ENCODE results near the gene FADS2.
A peak's percentile ranks its signal among the peaks of the same experiment; 100 is the strongest.
"Not testable (repeated sequence)": the region's sequence is repeated elsewhere in the genome, so short reads cannot be mapped to it uniquely, and the experiment has no call there.

FADS2 gene

DNA sequence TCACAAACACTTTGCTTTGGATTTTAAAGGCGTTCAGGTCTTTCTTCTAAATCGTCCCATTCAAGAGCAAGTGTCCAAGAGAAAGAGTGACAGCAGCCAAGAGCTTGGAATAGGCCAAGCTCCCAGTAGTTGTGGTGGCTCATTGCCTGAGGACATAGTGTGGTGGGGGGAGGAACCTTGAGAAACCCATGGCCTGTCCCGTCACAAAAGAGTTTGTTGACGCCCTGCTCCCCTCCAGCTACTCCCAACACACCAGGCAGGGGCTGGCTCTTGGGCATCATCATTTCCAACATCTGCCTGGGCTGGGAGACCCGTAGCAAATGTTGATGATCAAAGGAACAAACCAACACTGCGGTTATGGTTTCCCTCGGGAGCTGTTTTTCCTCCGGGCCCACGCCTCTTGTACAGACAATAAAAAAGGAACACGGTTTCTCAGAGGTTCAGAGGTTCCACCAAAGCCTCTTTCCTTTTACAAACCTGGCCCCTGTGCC is 42.5 kb downstream of the FADS2 start:
- peak; percentile 33 for DNase-seq

GRCh38 chr11:61871158-61871597 is 43.1 kb downstream of the FADS2 start:
- DNase-seq = peak; percentile 24

DNA sequence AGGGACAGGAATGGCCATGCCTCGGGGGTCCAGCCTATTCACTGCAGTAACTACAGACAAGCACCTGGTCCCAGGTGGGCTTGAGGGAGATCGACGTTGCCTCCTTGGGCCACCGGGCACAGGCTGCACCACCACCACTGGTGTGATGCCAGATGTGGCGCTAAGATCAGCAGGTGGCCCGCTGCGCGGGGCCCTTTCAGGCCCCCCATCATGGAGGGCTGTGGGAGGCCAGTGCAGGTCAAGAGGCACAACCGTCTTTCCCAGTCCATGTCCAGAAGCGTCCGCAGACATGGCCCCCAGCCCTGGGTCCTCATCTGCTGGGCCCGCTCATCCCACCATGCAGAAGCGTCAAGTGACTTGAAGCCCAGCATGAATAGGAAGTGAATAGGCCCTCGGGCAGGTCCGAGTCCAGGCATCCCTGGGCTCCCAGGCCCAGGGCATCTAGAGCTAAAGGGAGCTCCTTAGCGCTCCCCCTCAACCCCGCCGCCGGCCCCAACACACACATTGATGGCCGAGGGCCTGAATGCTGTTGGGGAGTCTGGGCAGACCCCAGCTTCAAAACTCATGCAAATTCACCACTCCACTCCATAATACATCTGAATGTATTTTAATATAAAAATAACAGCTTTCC is 45.0 kb downstream of the FADS2 start:
- no peak for DNase-seq

DNA sequence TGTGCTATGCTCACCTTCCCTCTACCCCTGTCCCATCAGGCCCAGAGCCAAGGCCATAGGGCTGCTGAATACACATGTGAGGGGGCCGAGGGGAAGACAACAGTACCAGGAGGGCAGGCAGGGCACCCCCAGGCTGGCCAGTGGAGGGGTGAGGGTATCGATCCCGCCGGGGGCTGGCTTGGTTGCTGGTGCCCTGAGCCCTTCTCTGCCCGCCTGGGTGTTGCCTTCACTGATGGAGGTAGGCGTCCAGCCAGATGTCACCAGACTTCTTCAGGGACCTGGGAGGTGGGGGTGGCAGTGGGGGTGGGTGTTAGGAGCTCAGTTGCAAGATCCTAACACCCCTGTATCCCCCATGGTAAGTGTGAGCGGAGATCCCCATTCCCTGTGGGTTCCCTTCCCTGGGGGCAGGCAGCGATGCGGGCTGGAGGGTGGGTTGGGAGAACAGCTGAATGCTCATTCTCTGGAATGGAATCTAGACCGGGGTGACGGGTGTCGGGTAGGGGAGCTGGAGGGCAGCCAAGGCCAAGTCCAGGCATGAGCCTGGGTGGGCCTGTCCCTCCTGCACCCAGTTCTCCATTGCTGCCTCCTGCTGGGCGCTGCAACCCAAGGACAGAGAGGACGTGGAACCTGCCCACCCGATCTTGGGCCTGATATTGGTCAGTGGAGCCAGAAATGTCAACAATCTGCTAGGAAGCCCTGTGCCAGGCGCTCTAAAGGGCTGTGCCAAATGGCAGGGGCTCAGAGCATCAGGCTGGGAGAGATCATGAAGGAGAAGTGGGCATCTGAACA is 45.7 kb downstream of the FADS2 start:
- DNase-seq = no peak

- DNase-seq = no peak
Observed at GRCh38 chr11:61874377-61874809, 46.3 kb downstream of the FADS2 start.

DNA sequence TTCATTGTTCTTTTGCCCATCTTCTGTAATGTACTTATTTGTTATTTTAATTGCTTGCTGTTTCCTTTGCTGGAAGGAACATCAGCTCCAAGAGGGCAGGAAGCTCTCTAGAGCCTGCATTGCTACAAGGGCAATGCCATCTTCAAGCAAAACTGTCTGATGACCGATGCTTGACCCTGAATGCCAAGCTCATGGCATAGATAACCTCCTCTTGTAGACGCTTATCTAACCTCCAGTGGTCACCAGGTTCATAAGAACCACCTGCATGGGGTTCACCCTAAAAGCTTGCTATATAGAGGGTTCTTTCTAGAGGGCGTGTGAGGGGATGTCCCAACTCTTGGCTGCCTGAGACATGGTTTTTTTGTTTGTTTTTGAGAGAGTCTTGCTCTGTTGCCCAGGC is 46.8 kb downstream of the FADS2 start:
- no peak for DNase-seq

DNA sequence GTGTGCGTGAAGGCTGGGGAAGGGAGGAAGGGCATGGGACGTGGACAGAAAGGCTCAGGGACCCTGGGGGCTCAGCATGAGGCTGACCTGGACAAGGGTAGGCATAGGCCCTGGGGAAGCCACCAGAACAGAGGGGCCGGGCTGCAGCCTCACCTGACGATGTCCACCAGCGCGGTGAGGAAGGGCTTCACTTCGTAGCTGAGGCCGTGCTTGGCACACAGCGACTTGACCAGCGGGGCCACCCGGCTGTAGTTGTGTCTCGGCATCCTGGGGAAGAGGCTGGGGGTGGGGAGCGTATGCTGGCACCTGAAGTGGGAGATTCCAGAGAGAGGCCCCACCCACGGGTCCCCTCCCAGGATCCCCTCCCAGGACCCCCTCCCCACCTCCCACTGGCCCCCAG is 47.6 kb downstream of the FADS2 start:
- DNase-seq = no peak

DNA sequence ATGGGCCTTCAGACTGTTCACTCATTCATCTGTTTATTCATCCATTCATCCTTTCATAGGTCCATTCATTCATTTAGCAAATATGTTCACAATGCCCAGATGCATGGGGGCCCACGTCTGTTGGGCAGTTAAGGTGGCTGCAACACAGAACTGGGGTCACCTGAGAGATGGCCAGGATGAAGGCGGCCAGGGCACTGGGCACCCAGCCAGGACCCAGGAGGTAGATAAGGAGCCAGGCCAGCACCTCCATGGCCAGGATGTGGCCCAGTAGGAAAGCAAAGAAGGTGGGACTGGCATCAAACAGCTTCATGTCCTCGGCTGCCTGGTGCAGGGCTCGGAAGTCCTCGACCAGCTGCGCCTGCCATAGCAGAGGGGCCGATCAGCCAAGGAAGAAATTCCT is 51.1 kb downstream of the FADS2 start:
- no peak for DNase-seq

DNA sequence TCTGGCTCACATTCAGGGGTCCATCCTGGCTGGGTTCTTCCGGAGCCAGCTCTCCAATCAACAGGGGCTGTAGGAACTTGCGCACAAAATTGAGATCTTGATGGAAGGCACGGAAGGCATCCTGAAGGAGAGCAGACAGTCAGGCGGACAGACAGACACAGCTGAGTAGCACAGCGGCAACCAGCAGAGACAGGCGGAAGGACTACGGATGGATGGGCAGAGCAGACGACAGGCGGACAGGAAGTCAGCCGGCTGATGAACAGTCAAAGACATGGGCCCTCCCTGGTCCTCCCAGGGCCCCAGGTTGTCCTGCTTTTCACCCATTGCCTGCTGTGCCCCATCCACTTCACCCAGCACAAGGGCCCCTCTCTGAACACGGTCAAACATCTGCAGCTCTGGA is 51.9 kb downstream of the FADS2 start:
- DNase-seq = no peak

- DNase-seq = no peak
Observed at GRCh38 chr11:61880454-61880853, 52.4 kb downstream of the FADS2 start.

- DNase-seq = no peak
Observed at GRCh38 chr11:61881397-61881796, 53.3 kb downstream of the FADS2 start.

DNA sequence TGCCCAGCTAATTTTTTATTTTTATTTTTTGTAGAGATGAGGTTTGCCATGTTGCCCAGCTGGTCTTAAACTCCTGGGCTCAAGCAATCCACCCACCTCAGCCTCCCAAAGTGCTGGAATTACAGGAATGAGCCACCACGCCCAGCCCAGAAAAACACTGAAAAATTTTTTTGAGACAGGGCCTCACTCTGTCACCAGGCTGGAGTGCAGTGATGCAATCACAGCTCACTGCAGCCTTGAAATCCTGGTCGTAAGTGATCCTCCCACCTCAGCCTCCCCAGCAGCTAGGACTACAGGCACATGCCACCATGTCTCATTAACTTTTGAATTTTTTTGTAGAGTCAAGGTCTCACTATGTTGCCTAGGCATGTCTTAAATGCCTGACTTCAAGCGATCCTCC is 54.2 kb downstream of the FADS2 start:
- not testable (repeated sequence) for DNase-seq

DNA sequence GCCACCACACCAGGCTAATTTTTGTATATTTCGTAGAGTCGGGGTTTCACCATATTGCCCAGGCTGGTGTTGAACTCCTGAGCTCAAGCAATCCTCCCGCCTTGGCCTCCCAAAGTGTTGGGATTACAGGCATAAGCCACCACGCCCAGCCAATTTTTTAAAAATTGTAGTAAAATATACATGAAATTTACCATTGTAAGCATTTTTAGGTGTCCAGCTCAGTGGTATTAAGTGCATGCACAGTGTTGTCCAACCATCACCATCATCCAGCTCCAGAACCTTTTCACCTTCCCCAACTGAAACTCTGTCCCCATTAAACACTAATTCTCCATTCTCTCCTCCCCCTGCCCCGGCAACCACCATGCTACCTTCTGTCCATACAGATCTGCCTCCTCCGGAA is 54.8 kb downstream of the FADS2 start:
- no peak for DNase-seq

GRCh38 chr11:61883327-61883726 is 55.2 kb downstream of the FADS2 start:
- no peak for DNase-seq

DNA sequence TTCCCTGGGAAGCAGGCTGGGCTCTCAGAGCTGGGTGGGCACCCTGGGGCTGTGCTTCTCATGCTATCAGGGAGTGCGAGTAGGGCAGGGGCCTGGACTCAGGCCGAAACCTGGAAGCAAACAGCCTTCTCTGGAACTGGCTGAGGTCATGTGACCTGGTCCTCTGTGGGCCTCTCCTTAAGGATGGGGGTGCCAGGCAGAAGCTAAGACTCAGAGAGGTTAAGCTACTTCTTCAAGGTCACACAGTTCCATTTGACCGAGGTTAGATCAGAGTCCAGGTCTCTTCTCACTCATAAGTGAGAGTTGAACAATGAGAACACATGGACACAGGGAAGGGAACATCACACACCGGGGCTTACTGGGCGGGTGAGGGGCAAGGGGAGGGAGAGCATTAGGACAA is 55.8 kb downstream of the FADS2 start:
- no peak for DNase-seq

DNA sequence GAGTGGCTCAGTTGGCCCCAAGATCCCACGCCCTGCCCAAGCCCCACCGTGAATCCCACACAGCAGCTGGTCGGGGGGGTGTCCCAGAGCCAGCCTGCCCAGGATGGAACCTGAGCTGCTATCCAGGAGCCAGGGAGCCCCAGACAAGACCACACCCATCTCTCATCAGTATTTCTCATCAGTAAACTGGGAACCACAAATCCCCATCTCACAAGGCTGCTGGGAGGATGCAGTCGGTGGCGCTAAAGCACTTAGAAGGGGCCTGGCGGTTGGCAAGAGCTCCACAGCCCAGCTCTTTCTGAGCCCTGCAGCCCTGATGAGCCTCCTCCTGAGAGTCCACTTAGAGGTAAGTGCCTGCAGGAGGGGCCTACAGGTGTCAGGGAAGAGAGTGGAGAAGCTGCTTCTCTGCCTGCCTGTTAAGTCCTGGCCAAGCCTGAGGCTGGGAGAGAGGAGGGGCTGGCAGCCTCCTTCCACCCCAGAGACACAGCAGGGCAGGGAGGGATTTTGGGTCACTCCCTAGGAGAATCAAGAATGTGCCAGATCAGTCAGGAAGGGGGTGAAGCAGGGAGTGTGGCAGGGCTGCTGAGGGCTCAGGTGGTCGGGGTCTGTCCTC is 57.2 kb downstream of the FADS2 start:
- DNase-seq = no peak

DNA sequence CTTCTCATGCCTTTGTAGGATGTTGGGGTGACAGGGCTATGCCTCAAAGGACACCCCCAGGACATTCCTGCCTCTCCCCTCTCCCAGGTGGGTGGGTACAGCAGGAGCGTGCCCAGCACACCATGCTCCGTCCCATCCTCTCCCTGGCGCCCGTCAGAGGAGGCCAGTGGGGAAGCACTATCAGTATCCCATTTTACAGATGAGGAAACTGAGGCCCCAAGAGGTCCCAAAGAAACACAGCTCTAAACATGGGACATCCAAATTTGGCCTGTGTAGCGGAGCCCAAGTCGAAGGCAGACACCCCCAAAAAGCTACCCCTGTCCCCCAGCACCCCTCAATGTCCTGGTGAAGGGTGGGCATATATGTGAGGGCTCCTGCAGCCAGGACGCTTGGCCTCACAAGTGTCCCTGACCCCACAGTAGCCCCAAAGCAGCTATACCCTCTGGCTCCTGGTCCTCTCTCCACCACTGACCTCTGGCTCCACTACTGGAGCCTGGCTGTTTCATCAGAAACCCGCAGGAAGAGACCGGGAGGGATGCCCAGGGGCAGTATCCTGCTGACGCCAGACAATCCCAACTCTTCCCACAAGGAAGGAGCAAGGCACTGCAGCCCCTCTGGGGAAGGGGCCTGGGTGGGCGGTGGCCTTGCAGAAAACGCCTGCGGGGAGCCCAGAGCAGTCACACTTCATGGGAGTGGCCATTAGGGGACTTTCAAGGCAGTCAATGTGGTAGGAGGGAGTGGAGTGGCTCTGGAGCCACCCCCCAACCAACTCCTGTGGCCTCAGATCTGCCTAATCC is 57.9 kb downstream of the FADS2 start:
- DNase-seq = no peak

GRCh38 chr11:61886643-61887042 is 58.5 kb downstream of the FADS2 start:
- no peak for DNase-seq

- DNase-seq = peak; percentile 68
Observed at GRCh38 chr11:61887839-61888494, 59.9 kb downstream of the FADS2 start.

DNA sequence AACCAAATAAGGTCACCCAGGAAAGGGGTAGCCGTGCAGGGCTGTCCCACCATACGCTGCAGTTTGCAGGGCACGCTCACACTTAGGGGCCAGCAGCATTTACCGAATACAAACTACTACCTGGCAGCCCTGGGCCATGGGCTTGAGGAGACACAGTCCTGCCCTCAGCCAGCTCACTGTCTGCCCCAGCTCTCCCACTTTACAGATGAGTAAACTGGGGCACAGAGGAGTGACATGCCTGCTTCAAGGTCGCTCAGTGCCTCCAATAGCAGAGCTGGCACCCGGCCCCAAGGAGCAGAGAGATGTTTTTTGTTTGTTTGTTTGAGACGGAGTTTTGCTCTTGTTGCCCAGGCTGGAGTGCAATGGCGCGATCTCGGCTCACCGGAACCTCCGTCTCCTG is 60.5 kb downstream of the FADS2 start:
- no peak for DNase-seq

- no peak for DNase-seq
Observed at GRCh38 chr11:61889831-61890230, 61.7 kb downstream of the FADS2 start.

DNA sequence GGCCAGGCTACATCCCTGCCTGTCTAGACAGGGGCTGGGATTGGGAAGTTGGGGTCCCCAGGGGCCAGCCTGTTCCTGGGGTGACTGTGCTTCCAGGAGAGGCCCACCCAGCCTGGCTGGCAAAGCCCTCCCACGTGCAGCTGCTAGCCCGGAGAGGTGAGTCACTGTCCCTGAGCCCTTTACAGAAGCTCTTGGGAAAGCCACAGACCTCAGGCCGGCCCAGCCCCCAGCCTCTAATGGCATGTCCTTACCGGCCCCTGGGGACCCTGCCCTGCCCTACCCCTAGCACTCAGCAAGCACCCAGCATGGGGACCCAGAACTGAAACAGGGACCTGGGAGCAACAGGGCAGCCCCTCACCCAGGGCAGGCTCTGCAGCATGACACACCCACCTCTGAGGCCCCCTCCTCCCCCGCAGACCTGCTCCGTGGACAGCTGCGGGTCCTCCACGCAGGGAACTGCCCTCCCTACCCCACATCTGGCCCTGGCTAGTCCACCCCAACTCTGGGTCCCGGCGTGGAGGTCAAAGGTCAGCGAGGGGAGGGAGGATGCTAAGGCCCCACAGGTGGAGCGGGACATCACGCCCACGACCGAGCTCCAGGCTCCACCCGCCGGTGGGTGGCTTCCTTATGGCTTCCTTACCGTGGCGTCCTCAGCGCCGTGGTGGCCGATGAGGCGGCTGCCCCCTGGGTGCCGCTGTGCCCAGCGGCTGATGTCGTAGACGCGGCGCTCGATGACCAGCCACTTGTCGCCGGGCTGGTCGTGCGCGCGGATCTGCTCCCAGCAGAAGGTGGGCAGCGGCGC is 62.6 kb downstream of the FADS2 start:
- peak; percentile 79 for DNase-seq

Data from T1000 (cell line).